ENCODE data around the gene SLC41A3. TPM values are rescaled to one million over a fixed set of nuclear protein-coding genes. Genes with fewer than 3 reads are reported as not detected.

SLC41A3 gene
- total RNA-seq, 2 experiments from 2014 or later, result 32.2 to 32.4 TPM

DNA sequence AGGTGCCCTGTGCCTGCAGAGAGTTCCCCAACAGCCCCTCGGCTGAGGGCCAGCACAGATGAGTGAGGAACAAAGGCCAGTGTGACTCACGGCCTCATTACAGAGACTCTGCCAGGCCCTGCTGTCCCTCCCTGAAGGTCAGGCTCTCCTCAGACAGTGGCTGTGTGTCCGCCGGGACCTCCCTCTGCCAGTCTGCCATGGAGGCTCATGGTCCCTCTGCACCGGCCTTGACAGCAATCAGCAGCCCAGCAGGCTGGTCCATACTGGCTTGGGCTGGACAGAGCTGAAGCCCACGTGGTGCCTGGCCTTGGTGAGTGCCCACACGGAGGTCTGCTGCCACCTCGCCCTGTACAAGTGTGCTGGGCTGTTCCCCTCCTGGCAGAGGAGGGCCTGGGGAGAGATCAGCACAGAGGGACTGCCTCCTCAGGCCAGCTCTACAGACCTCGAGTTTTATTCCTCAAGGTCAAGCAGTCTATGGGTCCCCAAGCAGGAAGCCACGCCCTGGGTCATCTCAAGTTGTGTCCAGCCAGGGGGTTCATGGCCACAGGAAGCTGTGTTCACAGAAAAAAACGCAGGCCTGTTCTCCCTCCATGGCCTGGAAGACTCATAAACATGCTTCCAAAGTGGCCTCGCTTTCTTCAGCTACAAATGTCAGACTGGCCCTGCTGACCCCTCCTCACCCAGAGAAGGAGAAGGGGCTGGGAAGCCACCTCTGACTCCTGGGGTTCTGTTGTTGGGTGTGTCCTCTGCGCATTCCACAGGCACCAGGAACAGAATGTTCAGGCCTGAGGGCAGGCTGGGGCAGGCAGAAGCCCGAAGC, 27.0 kb downstream of the SLC41A3 start:
- no peak overlapping the region for H3K4me3 Mint-ChIP-seq
- no peaks in the 10 kb centered on the region for H3K9me3 Mint-ChIP-seq
- H3K36me3 Mint-ChIP-seq, result no peaks in the 10 kb centered on the region
- POLR2A ChIA-PET, result no interaction called here
- no peak for ATAC-seq (ENCODE audit: low read depth)
- no peak for DNase-seq
- no peaks in the 10 kb centered on the region for H3K27me3 Mint-ChIP-seq
- peaks cover 8% of the 10 kb centered on the region for H3K4me1 Mint-ChIP-seq
- H3K27ac Mint-ChIP-seq, result no peak overlapping the region

DNA sequence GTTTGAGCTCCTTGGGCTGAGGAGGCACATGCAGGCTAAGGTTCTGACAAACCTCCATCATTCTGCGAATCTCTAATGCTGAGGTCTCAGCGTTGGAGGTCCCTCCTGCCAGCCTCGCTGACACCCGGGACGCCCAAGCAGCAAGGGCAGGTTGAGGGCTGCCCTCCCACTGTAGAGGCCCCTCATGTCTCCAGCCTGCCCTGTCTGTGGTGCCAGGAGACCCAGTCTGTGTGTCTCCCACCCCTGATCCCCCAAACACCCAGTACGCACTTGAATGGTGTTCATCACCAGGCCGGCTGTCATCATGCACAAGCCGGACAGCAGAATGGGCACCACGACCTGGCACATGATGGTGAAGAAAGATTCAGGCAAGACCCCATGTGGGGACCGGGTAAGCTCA, 27.8 kb downstream of the SLC41A3 start:
- Mint-ChIP-seq H3K27me3 (no peaks in the 10 kb centered on the region), H3K4me3 (no peak overlapping the region), H3K27ac (no peak overlapping the region), H3K36me3 (no peaks in the 10 kb centered on the region), H3K4me1 (peaks cover 8% of the 10 kb centered on the region), H3K9me3 (no peaks in the 10 kb centered on the region)
- POLR2A ChIA-PET, result no interaction called here
- no peak for DNase-seq
- no peak for ATAC-seq (ENCODE audit: low read depth)

DNA sequence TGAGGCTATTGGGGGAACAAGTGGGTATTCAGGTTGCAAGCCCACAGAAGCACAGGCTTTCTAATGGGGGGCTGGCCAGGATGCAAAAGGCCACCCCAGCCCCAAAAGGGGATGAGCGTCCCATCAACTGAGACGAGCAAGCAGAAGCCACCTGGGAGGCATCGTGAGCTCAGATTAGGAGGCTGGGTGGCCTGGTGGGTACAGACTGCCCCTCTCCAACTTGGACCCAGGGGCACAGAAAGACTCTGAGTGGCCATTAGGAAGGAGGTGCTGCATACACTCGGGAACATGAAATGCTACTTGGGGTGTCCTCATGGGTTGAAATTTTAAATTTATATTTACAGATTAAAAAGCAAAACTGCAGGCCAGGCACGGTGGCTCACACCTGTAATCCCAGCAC, 29.1 kb downstream of the SLC41A3 start:
- POLR2A ChIA-PET, result no interaction called here
- Mint-ChIP-seq H3K4me3 (no peak overlapping the region), H3K27me3 (no peaks in the 10 kb centered on the region), H3K9me3 (no peaks in the 10 kb centered on the region), H3K27ac (no peak overlapping the region), H3K4me1 (peaks cover 8% of the 10 kb centered on the region), H3K36me3 (no peaks in the 10 kb centered on the region)
- DNase-seq (no peak), ATAC-seq (ENCODE audit: low read depth) (no peak)

DNA sequence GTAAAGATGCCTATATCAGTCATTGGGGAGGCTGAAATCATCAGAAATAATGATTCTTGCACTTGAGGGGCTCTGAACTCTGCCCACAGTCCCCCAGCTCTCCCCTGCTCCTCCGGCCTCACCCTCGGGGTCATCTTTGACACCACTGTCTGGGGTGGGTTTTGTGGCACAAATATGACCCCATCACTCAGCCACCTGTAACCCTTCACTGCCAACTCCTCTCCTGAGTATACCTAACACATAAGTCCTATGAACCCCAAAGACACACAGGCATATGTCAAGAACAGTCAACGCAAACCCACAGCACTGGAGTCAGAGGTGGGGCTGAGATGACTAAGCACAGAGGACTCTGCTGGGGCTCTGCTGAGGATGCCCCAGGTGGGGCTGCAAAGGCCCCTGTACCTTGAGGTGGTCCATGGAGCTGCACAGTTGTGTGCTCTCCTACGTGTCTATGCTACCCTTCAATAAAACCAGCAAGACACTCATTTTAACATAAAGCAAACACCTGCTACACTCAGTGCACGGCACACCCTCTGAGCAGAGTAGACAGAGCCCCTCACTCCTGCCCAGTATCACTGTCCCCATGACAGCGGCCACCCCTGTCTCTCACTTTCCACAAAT, 29.9 kb downstream of the SLC41A3 start:
- Mint-ChIP-seq H3K36me3 (no peaks in the 10 kb centered on the region), H3K4me3 (no peak overlapping the region), H3K27ac (no peak overlapping the region), H3K4me1 (peaks cover 10% of the 10 kb centered on the region), H3K9me3 (no peaks in the 10 kb centered on the region), H3K27me3 (no peaks in the 10 kb centered on the region)
- ATAC-seq (ENCODE audit: low read depth), result no peak
- POLR2A ChIA-PET, result no interaction called here
- DNase-seq, result no peak

DNA sequence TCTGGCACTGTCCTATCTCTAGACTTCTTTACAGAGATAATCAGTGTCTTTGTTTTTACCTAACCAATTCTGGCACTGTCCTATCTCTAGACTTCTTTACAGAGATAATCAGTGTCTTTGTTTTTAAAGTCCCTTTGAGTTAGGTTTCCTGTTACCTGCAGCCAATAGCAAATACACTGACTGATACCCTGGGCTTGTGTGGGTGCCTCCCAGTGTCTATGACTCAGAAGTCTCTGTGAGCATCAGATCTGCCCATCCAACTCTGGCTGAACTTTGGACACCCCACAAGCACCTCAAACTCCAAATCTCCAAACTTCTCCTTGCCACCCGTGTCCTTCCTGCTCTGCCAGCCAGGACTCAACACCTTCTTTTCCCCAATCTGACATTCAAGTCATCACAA, 30.4 kb downstream of the SLC41A3 start:
- no peak for ATAC-seq (ENCODE audit: low read depth)
- H3K4me1 Mint-ChIP-seq, result peaks cover 10% of the 10 kb centered on the region
- H3K27ac Mint-ChIP-seq, result no peak overlapping the region
- no peak for DNase-seq
- POLR2A ChIA-PET, result no interaction called here
- H3K36me3 Mint-ChIP-seq, result no peaks in the 10 kb centered on the region
- H3K27me3 Mint-ChIP-seq, result no peaks in the 10 kb centered on the region
- no peaks in the 10 kb centered on the region for H3K9me3 Mint-ChIP-seq
- no peak overlapping the region for H3K4me3 Mint-ChIP-seq

DNA sequence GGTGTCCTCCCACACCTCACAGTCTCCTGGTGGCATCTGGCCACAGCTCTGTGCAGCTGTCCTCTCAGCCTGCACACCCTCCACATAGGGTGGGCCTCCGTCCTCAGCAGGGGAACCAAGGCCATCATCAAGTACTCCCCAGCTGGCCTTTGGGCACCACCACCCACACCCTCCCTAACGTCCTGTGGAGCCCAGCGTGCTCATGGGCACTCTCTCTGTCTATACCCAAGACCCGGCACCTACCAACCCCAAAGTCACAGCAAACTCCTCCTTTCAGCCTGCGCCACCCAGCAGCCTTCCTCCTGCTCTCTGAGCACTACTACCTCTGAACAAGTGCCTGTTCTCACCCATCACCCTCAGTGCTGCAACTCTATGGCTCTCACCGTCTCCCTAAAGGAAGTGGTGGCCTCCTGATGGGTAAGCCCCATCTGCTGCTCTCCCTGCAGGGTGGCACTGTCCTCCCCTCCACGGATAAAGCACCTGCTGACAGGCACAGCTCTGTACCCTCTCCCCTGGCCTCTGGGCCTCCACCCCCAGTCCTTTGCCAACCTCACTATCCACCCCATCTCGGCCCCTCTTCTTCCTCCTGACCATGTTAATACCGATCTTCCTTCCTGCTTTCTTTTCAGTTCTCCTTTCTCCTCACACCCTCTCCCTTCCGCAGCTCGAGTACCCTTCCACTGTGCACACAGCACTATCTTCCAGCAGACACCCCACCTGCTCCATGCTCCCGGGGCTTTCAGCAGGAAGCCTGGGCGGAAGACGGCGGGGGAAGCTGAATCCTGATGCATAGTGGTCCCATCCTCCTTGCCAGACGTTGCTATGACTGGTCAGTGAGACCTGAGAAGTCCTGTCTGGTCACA, 31.5 kb downstream of the SLC41A3 start:
- H3K36me3 Mint-ChIP-seq, result no peaks in the 10 kb centered on the region
- DNase-seq (no peak), ATAC-seq (ENCODE audit: low read depth) (peak; percentile 56)
- H3K4me3 Mint-ChIP-seq, result no peak overlapping the region
- H3K9me3 Mint-ChIP-seq, result no peaks in the 10 kb centered on the region
- POLR2A ChIA-PET, result no interaction called here
- H3K27ac Mint-ChIP-seq, result peak overlapping the region; percentile 64
- peaks cover 10% of the 10 kb centered on the region for H3K4me1 Mint-ChIP-seq
- no peaks in the 10 kb centered on the region for H3K27me3 Mint-ChIP-seq

DNA sequence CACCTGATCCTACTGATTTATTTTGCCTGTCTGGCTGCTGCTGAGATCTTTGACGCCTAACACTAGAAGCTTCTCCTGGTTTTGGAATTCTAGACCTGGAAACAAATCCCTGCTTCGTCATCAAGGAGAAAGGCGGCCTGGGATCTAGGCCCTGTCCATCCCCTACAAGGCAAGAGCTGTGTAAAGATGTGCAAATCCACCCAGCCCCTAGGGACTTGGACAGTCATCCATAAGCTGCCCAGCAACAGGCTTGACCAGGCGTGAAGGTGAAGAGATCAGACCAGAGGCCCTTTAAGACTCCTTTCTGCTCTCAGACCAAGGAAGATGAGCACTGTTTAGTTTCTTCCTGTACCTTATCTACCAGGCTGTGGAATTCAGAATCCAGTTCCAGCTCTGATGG, 32.2 kb downstream of the SLC41A3 start:
- Mint-ChIP-seq H3K27me3 (no peaks in the 10 kb centered on the region), H3K27ac (no peak overlapping the region), H3K36me3 (no peaks in the 10 kb centered on the region), H3K4me3 (no peak overlapping the region), H3K4me1 (peaks cover 10% of the 10 kb centered on the region), H3K9me3 (no peaks in the 10 kb centered on the region)
- DNase-seq (no peak), ATAC-seq (ENCODE audit: low read depth) (no peak)
- POLR2A ChIA-PET, result no interaction called here

DNA sequence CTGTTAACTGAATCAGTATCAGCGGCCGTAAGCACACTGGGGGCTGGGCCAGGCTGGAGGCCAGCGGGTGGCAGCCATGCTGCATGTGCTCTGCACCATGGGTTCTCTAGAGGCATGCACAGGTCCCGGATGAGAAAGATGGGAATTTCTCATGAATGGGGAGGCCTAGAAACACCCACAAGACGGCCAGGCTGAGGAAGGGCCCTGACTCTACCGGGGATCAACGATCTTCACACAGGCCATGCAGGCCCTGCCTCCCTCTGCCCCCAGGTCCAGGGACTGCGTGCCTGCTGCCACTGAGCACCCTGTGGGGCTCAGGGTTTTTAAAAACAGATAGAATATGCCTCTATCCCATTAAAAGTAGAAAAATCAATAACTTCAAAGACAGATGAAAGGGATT, 32.7 kb downstream of the SLC41A3 start:
- H3K4me1 Mint-ChIP-seq, result peaks cover 10% of the 10 kb centered on the region
- no peaks in the 10 kb centered on the region for H3K27me3 Mint-ChIP-seq
- H3K27ac Mint-ChIP-seq, result no peak overlapping the region
- no peaks in the 10 kb centered on the region for H3K9me3 Mint-ChIP-seq
- H3K36me3 Mint-ChIP-seq, result peaks cover 2% of the 10 kb centered on the region
- H3K4me3 Mint-ChIP-seq, result no peak overlapping the region
- ATAC-seq (ENCODE audit: low read depth), result no peak
- POLR2A ChIA-PET, result no interaction called here
- no peak for DNase-seq

DNA sequence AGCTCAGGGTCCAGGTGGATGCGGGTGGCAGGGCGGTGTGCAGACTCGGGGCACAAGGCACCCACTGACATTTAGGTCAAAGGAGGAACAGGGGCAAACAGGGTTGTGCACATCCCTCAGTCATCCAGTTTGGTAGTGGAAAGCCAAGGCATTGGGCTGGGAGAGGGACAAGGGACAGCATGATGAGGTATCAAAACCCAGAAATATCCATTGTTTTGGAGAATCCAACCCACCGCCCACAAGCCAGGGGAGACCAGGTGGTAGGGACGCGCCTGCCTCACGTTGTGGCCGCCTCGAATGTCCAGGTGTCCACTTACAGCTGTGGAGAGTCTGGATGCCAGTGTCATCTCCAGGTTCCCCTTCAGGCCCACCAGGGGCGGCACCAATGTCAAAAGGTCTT, 33.3 kb downstream of the SLC41A3 start:
- POLR2A ChIA-PET, result no interaction called here
- H3K9me3 Mint-ChIP-seq, result no peaks in the 10 kb centered on the region
- no peak for ATAC-seq (ENCODE audit: low read depth)

DNA sequence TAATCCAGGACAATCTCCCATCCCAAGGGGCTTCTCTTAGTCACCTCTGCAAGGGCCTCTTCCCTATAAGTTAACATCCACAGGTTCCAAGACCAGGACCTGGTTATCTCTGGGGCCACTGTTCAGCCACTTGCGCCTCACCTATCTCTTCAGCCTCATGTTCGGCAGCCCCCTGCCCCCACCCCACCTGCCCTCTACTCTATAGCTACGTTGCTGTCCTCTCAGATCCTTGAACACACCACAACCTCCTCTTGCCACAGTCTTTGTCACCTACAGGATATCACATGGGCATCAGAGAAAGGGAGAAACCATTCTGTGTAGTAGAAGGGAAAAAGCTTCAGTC, 33.9 kb downstream of the SLC41A3 start:
- Mint-ChIP-seq H3K9me3 (no peaks in the 10 kb centered on the region), H3K4me3 (no peak overlapping the region)

More for the DNA sequence above, 33.3 kb downstream of the SLC41A3 start:
- DNase-seq, result no peak
- peaks cover 10% of the 10 kb centered on the region for H3K4me1 Mint-ChIP-seq
- no peak overlapping the region for H3K4me3 Mint-ChIP-seq
- H3K36me3 Mint-ChIP-seq, result peaks cover 2% of the 10 kb centered on the region
- H3K27me3 Mint-ChIP-seq, result no peaks in the 10 kb centered on the region
- no peak overlapping the region for H3K27ac Mint-ChIP-seq

DNA sequence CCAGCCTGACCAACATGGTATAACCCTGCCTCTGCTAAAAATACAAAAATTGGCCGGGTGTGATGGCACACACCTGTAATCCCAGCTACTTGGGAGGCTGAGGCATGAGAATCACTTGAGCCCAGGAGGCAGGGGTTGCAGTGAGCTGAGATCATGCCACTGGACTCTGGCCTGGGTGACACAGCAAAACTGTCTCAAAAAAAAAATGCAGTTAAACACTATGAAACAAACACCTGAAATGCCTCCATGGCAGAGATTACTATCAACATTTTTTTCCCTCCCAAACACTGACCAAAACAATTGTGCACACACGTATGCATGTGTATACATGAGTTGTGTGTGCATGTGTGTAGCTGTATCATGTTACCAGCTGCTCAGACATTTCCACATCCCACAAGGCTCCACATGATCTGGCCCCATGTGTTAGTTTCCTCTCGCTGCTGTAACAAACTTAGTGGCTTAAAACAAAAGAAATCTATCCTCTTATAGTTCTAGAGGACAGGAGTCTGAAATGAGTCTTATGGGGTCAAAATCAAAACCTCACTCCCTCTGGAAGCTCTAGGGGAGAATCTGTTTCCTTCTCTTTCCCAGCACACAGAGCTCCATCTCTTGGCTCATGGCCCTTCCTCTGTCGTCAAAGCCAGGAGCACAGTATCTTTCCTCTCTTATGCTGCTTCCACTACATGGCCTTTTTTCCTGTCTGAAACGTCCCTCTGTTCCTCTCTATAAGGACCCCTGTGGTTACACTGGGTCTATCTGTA, 34.5 kb downstream of the SLC41A3 start:
- Mint-ChIP-seq H3K36me3 (peaks cover 2% of the 10 kb centered on the region), H3K9me3 (no peaks in the 10 kb centered on the region), H3K27me3 (no peaks in the 10 kb centered on the region), H3K27ac (no peak overlapping the region), H3K4me3 (no peak overlapping the region), H3K4me1 (peaks cover 10% of the 10 kb centered on the region)
- POLR2A ChIA-PET, result no interaction called here
- DNase-seq, result no peak
- no peak for ATAC-seq (ENCODE audit: low read depth)

More for the DNA sequence above, 33.9 kb downstream of the SLC41A3 start:
- H3K27me3 Mint-ChIP-seq, result no peaks in the 10 kb centered on the region
- peaks cover 2% of the 10 kb centered on the region for H3K36me3 Mint-ChIP-seq
- H3K27ac Mint-ChIP-seq, result no peak overlapping the region
- DNase-seq, result no peak
- POLR2A ChIA-PET, result no interaction called here
- ATAC-seq (ENCODE audit: low read depth), result no peak
- peaks cover 10% of the 10 kb centered on the region for H3K4me1 Mint-ChIP-seq

DNA sequence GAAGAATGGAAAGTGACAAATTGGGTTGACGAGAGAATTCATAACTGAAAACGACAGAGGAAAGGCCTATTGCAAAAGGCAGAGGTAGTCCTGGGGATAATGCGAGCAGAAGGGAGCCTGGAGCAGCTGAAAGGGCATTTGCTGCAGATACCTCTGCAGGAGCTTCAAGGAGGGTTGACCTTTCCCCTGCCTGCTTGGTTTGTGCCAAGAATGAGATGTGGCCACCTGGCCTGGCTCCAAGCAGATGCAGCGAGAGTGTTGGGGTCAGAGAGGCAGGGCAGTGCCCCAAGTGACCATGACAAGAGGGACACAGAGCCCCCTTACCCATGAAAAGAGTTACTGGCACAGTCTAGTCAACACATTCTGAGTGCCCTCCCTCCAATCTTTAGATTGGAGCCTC, 43.5 kb downstream of the SLC41A3 start:
- Mint-ChIP-seq H3K27me3 (no peaks in the 10 kb centered on the region), H3K4me3 (no peak overlapping the region), H3K36me3 (peaks cover 26% of the 10 kb centered on the region), H3K9me3 (peaks cover 8% of the 10 kb centered on the region), H3K4me1 (no peaks in the 10 kb centered on the region), H3K27ac (no peak overlapping the region)
- DNase-seq (no peak), ATAC-seq (ENCODE audit: low read depth) (no peak)
- POLR2A ChIA-PET, result no interaction called here

DNA sequence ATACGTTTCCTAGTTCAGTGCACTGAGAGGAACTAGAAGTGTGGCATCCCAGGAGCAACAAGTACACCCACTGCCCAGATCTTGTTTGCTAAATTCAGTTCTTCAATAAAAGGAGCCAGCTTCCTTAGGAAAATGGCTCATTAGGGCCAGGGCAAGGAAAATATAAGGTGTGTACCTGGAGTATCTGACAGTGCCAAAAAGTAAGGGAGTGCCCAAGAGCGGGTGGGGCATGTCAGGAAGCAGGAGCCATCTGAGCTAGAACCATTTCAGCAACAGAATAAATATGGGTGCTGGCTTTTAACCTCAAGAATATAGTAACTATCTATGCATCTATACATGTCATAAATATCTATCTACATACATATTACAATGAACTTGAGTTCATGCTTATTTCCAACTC, 44.1 kb downstream of the SLC41A3 start:
- Mint-ChIP-seq H3K4me1 (peaks cover under 1% of the 10 kb centered on the region), H3K27ac (no peak overlapping the region), H3K27me3 (no peaks in the 10 kb centered on the region), H3K4me3 (no peak overlapping the region), H3K9me3 (peaks cover 8% of the 10 kb centered on the region), H3K36me3 (peaks cover 27% of the 10 kb centered on the region)
- POLR2A ChIA-PET, result no interaction called here
- no peak for ATAC-seq (ENCODE audit: low read depth)
- no peak for DNase-seq
